SK-N-SH (cell line): ENCODE measurements around the gene FAM209B. TPM values are rescaled to one million over a fixed set of nuclear protein-coding genes. Genes with fewer than 3 reads are reported as not detected.

Experiments
- CTCF ChIA-PET: fragments of 300-600, 350-600 bp; formaldehyde crosslinking; extraction: SDS; loops from one replicate; lab custom pipeline; 2021; lab: Yijun Ruan, JAX
- POLR2A ChIA-PET: fragments of 350-600 bp; sonication (Branson Sonifier 250); formaldehyde crosslinking; extraction: SDS; loops from one replicate; lab custom pipeline; 2020; ENCODE audit warnings: antibody characterized with exemption, inconsistent platforms; lab: Yijun Ruan, JAX
- DNase-seq: peaks from one replicate; pipeline ENCODE4 v3.0.0; 2012
- H2AFZ ChIP-seq: fragments of 200-600 bp; sonication (generic); 2 replicates; pipeline ENCODE4 v1.8.1; 2016; ENCODE audit warnings: antibody characterized with exemption, mild to moderate bottlenecking, low read depth
- H3F3A ChIP-seq: fragments of 200-600 bp; sonication (generic); replicated peaks from 2 replicates; pipeline ENCODE3; 2016; ENCODE audit warnings: antibody characterized with exemption, mild to moderate bottlenecking; ENCODE audit not compliant: insufficient read depth
- H3K27ac ChIP-seq, 2 experiments: fragments of 200-500 bp in 1 of 2; fragments of 200-600 bp in 1 of 2; sonication (Bioruptor generic) in 1 of 2; sonication (generic), shearing (Covaris generic) in 1 of 2; 2 replicates each; pipeline versions ENCODE4 v1.5.1 to v1.6.1; 2014 to 2016; ENCODE audit warnings: low read depth in 2 of 2, inconsistent platforms in 1 of 2, low read length in 1 of 2, mild to moderate bottlenecking in 1 of 2, mixed read lengths in 1 of 2
- H3K27me3 ChIP-seq: fragments of 200-600 bp; sonication (generic), shearing (Covaris generic); 2 replicates; pipeline ENCODE4 v1.6.1; 2016; ENCODE audit warnings: mixed run types; ENCODE audit not compliant: insufficient read depth
- H3K36me3 ChIP-seq, 2 experiments: fragments of 200-500 bp in 1 of 2; fragments of 200-600 bp in 1 of 2; sonication (Bioruptor generic) in 1 of 2; sonication (generic) in 1 of 2; replicated peaks in 1 of 2; 2 replicates each; pipeline versions ENCODE3 to v1.5.1; 2014 to 2016; ENCODE audit warnings: low read length in 1 of 2, mild to moderate bottlenecking in 1 of 2; ENCODE audit not compliant: insufficient read depth in 2 of 2, control insufficient read depth in 1 of 2
- H3K4me1 ChIP-seq, 2 experiments: fragments of 200-500 bp in 1 of 2; fragments of 200-600 bp in 1 of 2; sonication (Bioruptor generic) in 1 of 2; sonication (generic), shearing (Covaris generic) in 1 of 2; 2 replicates each; pipeline versions ENCODE4 v1.5.1 to v1.6.1; 2014 to 2016; ENCODE audit warnings: low read depth in 1 of 2, low read length in 1 of 2, mixed run types in 1 of 2; ENCODE audit not compliant: insufficient read depth in 2 of 2, control insufficient read depth in 1 of 2
- H3K4me2 ChIP-seq: fragments of 200-600 bp; sonication (generic), shearing (Covaris generic); 2 replicates; pipeline ENCODE4 v1.6.1; 2017; ENCODE audit warnings: mixed run types
- H3K4me3 ChIP-seq, 2 experiments: fragments of 200-500 bp in 1 of 2; fragments of 200-600 bp in 1 of 2; sonication (Bioruptor generic) in 1 of 2; sonication (generic), shearing (Covaris generic) in 1 of 2; 2 replicates each; pipeline versions ENCODE4 v1.5.1 to v1.8.1; 2014 to 2016; ENCODE audit warnings: low read depth in 2 of 2, inconsistent platforms in 1 of 2, low read length in 1 of 2, mild to moderate bottlenecking in 1 of 2, mixed read lengths in 1 of 2, moderate library complexity in 1 of 2
- H3K79me2 ChIP-seq: fragments of 200-600 bp; sonication (generic); 2 replicates; pipeline ENCODE4 v1.8.1; 2017; ENCODE audit warnings: mild to moderate bottlenecking; ENCODE audit not compliant: insufficient read depth
- H3K9ac ChIP-seq: fragments of 200-600 bp; sonication (generic); 2 replicates; pipeline ENCODE4 v1.6.1; 2017; ENCODE audit warnings: mixed run types
- H3K9me2 ChIP-seq: fragments of 200-600 bp; sonication (generic); 2 replicates; pipeline ENCODE4 v1.6.1; 2017; ENCODE audit warnings: mixed run types
- H3K9me3 ChIP-seq: fragments of 200-600 bp; sonication (generic); 2 replicates; pipeline ENCODE4 v1.6.1; 2017; ENCODE audit warnings: mixed run types, mild to moderate bottlenecking, moderate library complexity
- H4K20me1 ChIP-seq: fragments of 200-600 bp; sonication (generic); 2 replicates; pipeline ENCODE4 v1.6.1; 2017; ENCODE audit warnings: mild to moderate bottlenecking, mixed run types; ENCODE audit not compliant: insufficient read depth
- CHD2 ChIP-seq: fragments of 150-350 bp; IDR thresholded peaks from 2 replicates; pipeline ENCODE4 v1.6.1; 2018; ENCODE audit warnings: low read length; ENCODE audit not compliant: partially characterized antibody
- ELF1 ChIP-seq: IDR thresholded peaks from 2 replicates; pipeline ENCODE4 v1.4.0; 2012
- EP300 ChIP-seq, 2 experiments: IDR thresholded peaks; 2 replicates each; pipeline versions ENCODE4 v1.4.0 to v1.6.1; 2012; ENCODE audit warnings: borderline replicate concordance in 1 of 2, low read depth in 1 of 2, low read length in 1 of 2
- EZH2phosphoT487 ChIP-seq: fragments of 200-600 bp; sonication (generic); IDR thresholded peaks from 2 replicates; pipeline ENCODE4 v1.6.1; 2017; ENCODE audit warnings: low read depth, mixed run types, mild to moderate bottlenecking, antibody characterized with exemption, moderate library complexity, borderline replicate concordance
- FOSL2 ChIP-seq: IDR thresholded peaks from 2 replicates; pipeline ENCODE4 v1.4.0; 2012; ENCODE audit warnings: low read depth, mild to moderate bottlenecking, moderate library complexity, borderline replicate concordance
- FOXJ3 ChIP-seq: sonication (generic); formaldehyde crosslinking; IDR thresholded peaks from 2 replicates; pipeline ENCODE4 v1.5.1; 2020; ENCODE audit warnings: mild to moderate bottlenecking, missing genetic modification reagents
- GABPA ChIP-seq: IDR thresholded peaks from 2 replicates; pipeline ENCODE4 v1.4.0; 2012; ENCODE audit warnings: low read depth, mild to moderate bottlenecking
- GATA2 ChIP-seq: sonication (generic); formaldehyde crosslinking; IDR thresholded peaks from 2 replicates; pipeline ENCODE4 v1.5.0; 2020; ENCODE audit warnings: mild to moderate bottlenecking, missing genetic modification reagents
- MAX ChIP-seq: IDR thresholded peaks from 2 replicates; pipeline ENCODE4 v1.4.0; 2012; ENCODE audit warnings: low read depth
- MXI1 ChIP-seq: IDR thresholded peaks from 2 replicates; pipeline ENCODE4 v1.6.1; 2012; ENCODE audit warnings: mild to moderate bottlenecking, low read depth, low read length, improper control_type of control experiment
- RAD21 ChIP-seq: IDR thresholded peaks from 2 replicates; pipeline ENCODE4 v1.6.1; 2012; ENCODE audit warnings: mild to moderate bottlenecking, low read length
- RCOR1 ChIP-seq: fragments of 150-350 bp; IDR thresholded peaks from 2 replicates; pipeline ENCODE4 v1.6.1; 2017; ENCODE audit warnings: antibody characterized with exemption, low read length
- RFX5 ChIP-seq: IDR thresholded peaks from 2 replicates; pipeline ENCODE4 v1.6.1; 2012; ENCODE audit warnings: mild to moderate bottlenecking, improper control_type of control experiment, low read length
- RXRA ChIP-seq: IDR thresholded peaks from 2 replicates; pipeline ENCODE4 v1.4.0; 2012; ENCODE audit warnings: low read depth, mild to moderate bottlenecking, borderline replicate concordance
- TAF1 ChIP-seq: IDR thresholded peaks from 2 replicates; pipeline ENCODE4 v1.6.1; 2012; ENCODE audit warnings: low read depth, mild to moderate bottlenecking, low read length, moderate library complexity, borderline replicate concordance
- TCF12 ChIP-seq: IDR thresholded peaks from 2 replicates; pipeline ENCODE4 v1.4.0; 2012
- USF2 ChIP-seq: fragments of 150-350 bp; IDR thresholded peaks from 2 replicates; pipeline ENCODE4 v1.6.1; 2017; ENCODE audit warnings: antibody characterized with exemption, low read length, low read depth, borderline replicate concordance
- YY1 ChIP-seq: IDR thresholded peaks from 2 replicates; pipeline ENCODE4 v1.4.0; 2012; ENCODE audit warnings: low read depth, mild to moderate bottlenecking
- WGBS: methylation state at CpG from one replicate; pipeline ENCODE4 v1.1.6; 2017; ENCODE audit warnings: low lambda C conversion rate; 5-methylcytosine and 5-hydroxymethylcytosine counted together
- polyA plus RNA-seq, 3 experiments: library from polyadenylated mRNA; depleted of rRNA; stranded (reverse); fragments of >200 nt; gene quantifications; 2 replicates each; pipeline ENCODE4 v1.2.3, GENCODE V29; 2012
- TF ChIP-seq, protein P1 (sequence below): fragments of 150-350 bp; IDR thresholded peaks from 2 replicates; pipeline ENCODE4 v1.6.1; 2016; ENCODE audit warnings: mild to moderate bottlenecking, low read depth, low read length
- TF ChIP-seq, protein P2 (sequence below): IDR thresholded peaks from 2 replicates; pipeline ENCODE4 v1.6.1; 2012; ENCODE audit warnings: mild to moderate bottlenecking, low read depth, low read length, moderate library complexity

FAM209B gene
- polyA plus RNA-seq, 1 of the 3 experiments (the other 2 are of a cell fraction), result not detected

GRCh38 chr20:56581701-56582100, 48.7 kb downstream of the FAM209B start:
- DNase-seq, result no peak
- Histone ChIP-seq H3K4me2 (no peak overlapping the region), H3K9me2 (no peaks in the 10 kb centered on the region), H3K4me1 (no peaks in the 10 kb centered on the region), H3K79me2 (no peaks in the 10 kb centered on the region), H3K27me3 (peaks cover 56% of the 10 kb centered on the region; the same call in 1 of the 2 replicates), H3K36me3 (no peaks in the 10 kb centered on the region), H3K4me3 (no peak overlapping the region), H3F3A (no peaks in the 10 kb centered on the region), H4K20me1 (no peaks in the 10 kb centered on the region), H2AFZ (no peak overlapping the region), H3K9me3 (no peaks in the 10 kb centered on the region), H3K9ac (no peak overlapping the region), H3K27ac (no peak overlapping the region)
- ChIA-PET POLR2A (no interaction called here), CTCF (interaction anchor here (1.4 kb wide), 1 partner anchor 31 kb away, joined by 6 read pairs; no protein-coding TSS in a partner anchor)
- no peak for TF ChIP-seq TAF1
- no peak for TF ChIP-seq GABPA
- TF ChIP-seq MAX, result no peak
- TF ChIP-seq, protein P1, sequence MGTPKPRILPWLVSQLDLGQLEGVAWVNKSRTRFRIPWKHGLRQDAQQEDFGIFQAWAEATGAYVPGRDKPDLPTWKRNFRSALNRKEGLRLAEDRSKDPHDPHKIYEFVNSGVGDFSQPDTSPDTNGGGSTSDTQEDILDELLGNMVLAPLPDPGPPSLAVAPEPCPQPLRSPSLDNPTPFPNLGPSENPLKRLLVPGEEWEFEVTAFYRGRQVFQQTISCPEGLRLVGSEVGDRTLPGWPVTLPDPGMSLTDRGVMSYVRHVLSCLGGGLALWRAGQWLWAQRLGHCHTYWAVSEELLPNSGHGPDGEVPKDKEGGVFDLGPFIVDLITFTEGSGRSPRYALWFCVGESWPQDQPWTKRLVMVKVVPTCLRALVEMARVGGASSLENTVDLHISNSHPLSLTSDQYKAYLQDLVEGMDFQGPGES, result no peak
- no peak for TF ChIP-seq MXI1
- no peak for TF ChIP-seq YY1
- no peak for TF ChIP-seq RXRA
- TF ChIP-seq GATA2 (CRISPR knock-in tag), result no peak
- no peak for TF ChIP-seq EZH2phosphoT487
- TF ChIP-seq RFX5, result no peak
- no peak for TF ChIP-seq TCF12
- WGBS, result 5% methylated on average over 2 of the region's 2 CpGs

DNA sequence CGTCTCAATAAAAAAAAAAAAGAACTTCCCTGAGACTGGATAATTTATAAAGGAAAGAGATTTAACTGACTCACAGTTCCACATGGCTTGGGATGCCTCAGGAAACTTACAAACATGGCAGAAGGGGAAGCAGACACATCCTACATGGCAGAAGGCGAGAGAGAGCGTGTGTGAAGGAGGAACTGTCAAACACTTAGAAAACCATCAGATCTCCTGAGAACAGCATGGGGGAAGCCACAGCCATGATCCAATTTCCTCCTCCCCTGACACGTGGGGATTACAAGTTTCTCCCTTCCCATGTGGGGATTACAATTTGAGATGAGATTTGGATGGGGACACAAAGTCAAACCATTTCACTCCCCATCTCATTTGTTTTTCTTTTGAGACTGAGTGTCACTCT, 49.5 kb downstream of the FAM209B start:
- H3K27me3 ChIP-seq, result peaks cover 56% of the 10 kb centered on the region; the same call in 1 of the 2 replicates
- CTCF ChIA-PET, result no interaction called here
- H4K20me1 ChIP-seq, result no peaks in the 10 kb centered on the region
- no peaks in the 10 kb centered on the region for H3K4me1 ChIP-seq
- H3K36me3 ChIP-seq, result no peaks in the 10 kb centered on the region
- no peaks in the 10 kb centered on the region for H3K79me2 ChIP-seq
- H3K9ac ChIP-seq, result no peak overlapping the region
- H3F3A ChIP-seq, result no peaks in the 10 kb centered on the region
- H3K9me2 ChIP-seq, result no peaks in the 10 kb centered on the region
- no peaks in the 10 kb centered on the region for H3K9me3 ChIP-seq
- POLR2A ChIA-PET, result no interaction called here
- no peak for DNase-seq
- H3K4me3 ChIP-seq, result no peak overlapping the region
- TF ChIP-seq FOSL2, result no peak
- TF ChIP-seq CHD2, result no peak
- no peak for TF ChIP-seq GABPA
- no peak for TF ChIP-seq EP300 (IDR thresholded peaks at IDR 0.05; ENCODE audit: borderline replicate concordance in 1 of 2, low read depth in 1 of 2, low read length in 1 of 2)
- TF ChIP-seq, protein P1, result no peak
- TF ChIP-seq USF2, result no peak
- TF ChIP-seq, protein P2, sequence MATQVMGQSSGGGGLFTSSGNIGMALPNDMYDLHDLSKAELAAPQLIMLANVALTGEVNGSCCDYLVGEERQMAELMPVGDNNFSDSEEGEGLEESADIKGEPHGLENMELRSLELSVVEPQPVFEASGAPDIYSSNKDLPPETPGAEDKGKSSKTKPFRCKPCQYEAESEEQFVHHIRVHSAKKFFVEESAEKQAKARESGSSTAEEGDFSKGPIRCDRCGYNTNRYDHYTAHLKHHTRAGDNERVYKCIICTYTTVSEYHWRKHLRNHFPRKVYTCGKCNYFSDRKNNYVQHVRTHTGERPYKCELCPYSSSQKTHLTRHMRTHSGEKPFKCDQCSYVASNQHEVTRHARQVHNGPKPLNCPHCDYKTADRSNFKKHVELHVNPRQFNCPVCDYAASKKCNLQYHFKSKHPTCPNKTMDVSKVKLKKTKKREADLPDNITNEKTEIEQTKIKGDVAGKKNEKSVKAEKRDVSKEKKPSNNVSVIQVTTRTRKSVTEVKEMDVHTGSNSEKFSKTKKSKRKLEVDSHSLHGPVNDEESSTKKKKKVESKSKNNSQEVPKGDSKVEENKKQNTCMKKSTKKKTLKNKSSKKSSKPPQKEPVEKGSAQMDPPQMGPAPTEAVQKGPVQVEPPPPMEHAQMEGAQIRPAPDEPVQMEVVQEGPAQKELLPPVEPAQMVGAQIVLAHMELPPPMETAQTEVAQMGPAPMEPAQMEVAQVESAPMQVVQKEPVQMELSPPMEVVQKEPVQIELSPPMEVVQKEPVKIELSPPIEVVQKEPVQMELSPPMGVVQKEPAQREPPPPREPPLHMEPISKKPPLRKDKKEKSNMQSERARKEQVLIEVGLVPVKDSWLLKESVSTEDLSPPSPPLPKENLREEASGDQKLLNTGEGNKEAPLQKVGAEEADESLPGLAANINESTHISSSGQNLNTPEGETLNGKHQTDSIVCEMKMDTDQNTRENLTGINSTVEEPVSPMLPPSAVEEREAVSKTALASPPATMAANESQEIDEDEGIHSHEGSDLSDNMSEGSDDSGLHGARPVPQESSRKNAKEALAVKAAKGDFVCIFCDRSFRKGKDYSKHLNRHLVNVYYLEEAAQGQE, result no peak
- TF ChIP-seq RFX5, result no peak
- no peak for TF ChIP-seq RCOR1
- TF ChIP-seq RAD21, result no peak
- no peak for TF ChIP-seq FOXJ3 (CRISPR knock-in tag)
- no peak for TF ChIP-seq ELF1
- H3K27ac ChIP-seq, result no peak overlapping the region
- WGBS, result 13% methylated on average over 4 of the region's 4 CpGs
- H2AFZ ChIP-seq, result no peak overlapping the region
- H3K4me2 ChIP-seq, result no peak overlapping the region
